Stimulated activated CD4-positive, alpha-beta T cell treated with anti-CD3 and anti-CD28 coated beads, Interleukin-4, amount 100 ng/mL, for 48 hours (primary cell): ENCODE data around the gene CRAMP1.
A peak's percentile ranks its signal among the peaks of the same experiment; 100 is the strongest.

ENCODE experiments used
- DNase-seq, 2 donors: peaks; one replicate each; pipeline ENCODE4 v3.0.0-alpha.2; 2020; ENCODE audit warnings: low read depth in 2 of 2

Gene CRAMP1

GRCh38 chr16:1655909-1656807 lies 44.0 kb downstream of the CRAMP1 start:
- DNase-seq, result no peak

DNA sequence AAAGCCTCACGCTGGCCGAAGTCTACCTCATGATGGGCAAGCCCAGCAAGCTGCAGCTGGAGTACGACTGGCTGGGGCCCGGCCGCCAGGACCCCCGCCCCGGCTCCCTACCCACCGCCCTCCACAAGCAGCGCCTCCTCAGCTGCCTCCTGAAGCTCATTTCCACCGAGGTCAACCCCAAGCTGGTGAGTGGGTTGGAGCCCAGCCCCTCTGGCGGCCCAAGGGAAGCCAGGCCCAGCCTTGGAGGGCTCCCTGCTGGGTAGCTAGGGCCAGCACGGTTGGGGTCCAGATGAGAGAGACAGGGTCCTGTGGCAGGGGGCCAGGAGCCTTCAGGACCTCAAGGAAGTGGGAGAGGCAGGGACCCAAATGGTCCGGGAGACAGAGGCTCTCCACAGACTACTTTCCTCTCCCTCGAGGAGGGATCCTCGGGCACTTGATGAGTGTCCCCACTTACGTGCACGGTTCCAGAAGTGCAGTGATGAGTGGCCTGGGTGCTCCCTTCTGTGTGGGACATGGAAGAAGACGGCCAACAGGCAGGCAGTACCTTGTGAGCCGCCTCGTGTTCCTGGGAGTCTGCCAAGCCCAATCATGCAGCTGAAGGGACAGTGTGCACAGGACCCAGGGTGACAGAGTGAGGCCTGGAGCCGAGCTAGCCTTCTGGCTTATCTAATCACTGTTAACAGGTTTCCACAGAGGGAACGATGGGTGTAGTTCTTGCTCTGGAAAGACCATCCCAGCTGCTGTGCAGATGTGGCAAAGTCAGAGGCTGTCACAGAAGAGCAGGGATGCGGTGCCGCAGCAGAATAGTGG lies 44.9 kb downstream of the CRAMP1 start:
- DNase-seq, result no peak

GRCh38 chr16:1657841-1658240 lies 45.7 kb downstream of the CRAMP1 start:
- no peak for DNase-seq

- no peak for DNase-seq
These were observed 46.9 kb downstream of the CRAMP1 start for GRCh38 chr16:1659031-1659430.

DNA sequence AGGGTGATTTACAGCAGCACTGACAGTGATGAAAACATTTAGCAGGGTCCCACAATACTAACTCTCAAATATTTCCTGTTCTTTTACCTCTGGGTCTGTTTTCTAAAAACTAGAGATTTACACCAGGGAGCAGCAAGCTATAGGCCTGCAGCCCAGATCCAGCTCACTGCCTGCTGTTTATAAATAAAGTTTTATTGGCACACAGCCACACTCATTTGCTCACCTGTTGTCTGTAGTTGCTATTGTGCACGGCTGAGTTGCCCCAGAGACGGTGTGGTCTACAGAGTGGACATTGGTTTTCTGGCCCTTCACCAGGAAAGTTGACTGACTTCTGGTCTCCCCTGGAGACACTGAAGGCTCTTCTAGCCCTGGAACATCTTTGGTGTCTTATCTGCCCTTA lies 49.7 kb downstream of the CRAMP1 start:
- DNase-seq, result no peak

GRCh38 chr16:1662543-1662942 lies 50.4 kb downstream of the CRAMP1 start:
- DNase-seq, result no peak

DNA sequence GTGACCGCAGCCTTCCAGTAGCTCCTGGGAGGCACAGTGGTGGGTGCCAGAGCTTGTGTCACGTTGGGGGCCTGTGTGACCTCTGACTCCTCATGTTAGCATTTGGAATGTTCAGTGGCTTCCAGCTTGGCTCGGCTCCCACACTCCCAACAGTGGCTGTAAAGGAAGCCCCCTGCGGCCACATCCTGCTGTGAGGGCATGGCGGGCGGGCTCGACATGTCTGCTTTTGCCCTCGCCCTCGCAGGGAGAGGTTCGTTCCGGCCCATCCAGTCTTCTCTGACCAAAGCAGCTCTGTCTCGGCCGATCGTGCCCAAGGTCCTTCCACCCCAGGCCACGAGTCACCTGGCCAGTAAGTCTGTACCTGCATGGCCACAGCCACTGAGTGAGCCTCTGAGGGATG lies 53.7 kb downstream of the CRAMP1 start:
- no peak for DNase-seq

- no peak for DNase-seq
These were observed 54.2 kb downstream of the CRAMP1 start for GRCh38 chr16:1666316-1666715.

DNA sequence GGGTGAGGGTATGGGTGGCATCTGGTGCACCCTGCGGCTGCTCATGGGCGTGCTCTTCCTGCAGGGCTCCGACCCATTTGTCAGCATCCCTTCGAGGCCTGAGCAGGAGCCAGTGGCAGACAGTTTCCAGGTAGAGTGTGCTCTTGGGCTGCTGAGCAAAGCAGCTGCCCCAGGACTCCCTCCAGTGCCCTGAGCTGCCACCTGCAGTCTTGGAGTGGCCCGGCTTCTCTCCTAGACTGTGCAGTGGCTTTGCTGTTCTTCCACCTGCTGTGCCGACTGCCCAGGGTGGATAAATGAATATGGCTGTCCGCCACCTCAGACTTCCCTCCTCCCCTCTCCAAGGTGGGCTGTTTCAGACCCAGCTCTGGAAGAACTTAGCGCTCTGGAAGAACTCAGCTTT lies 55.1 kb downstream of the CRAMP1 start:
- no peak for DNase-seq

DNA sequence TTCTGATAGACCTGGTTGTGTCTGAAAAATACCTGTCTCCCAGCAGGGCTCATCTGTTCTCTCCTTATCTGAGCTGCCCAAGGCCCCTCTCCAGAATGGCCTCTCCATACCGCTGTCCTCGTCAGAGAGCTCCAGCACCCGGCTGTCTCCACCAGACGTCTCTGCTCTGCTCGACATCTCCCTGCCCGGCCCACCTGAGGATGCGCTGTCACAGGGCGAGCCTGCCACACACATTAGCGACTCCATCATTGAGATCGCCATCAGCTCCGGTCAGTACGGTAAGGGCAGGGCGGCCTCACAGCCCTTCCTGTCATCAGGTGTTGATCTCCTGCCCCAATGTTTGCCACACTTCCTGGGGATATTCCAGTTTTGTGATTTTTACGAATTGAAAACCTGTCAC lies 55.8 kb downstream of the CRAMP1 start:
- no peak for DNase-seq

GRCh38 chr16:1668612-1669319 lies 56.6 kb downstream of the CRAMP1 start:
- no peak for DNase-seq

DNA sequence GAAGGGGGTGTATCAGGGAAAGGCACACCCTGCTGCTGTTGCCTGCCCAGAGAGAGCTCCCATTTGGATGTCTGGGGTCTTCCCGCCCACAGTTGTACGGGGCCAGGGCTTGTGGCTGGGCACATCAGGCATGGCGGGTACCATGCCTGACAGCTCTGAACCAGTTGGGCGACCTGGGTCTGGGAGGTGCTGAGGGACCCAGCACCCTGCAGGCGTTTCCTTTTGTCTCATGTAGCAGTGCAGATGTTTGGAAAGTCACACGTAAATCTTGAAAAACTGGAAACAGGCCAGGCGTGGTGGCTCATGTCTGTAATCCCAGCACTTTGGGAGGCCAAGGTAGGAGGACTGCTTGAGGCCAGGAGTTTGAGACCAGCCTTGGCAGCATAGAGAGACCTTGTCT lies 57.5 kb downstream of the CRAMP1 start:
- no peak for DNase-seq

- DNase-seq, result no peak
These were observed 58.2 kb downstream of the CRAMP1 start for GRCh38 chr16:1670371-1670770.

- no peak for DNase-seq
These were observed 58.7 kb downstream of the CRAMP1 start for GRCh38 chr16:1670866-1671265.

DNA sequence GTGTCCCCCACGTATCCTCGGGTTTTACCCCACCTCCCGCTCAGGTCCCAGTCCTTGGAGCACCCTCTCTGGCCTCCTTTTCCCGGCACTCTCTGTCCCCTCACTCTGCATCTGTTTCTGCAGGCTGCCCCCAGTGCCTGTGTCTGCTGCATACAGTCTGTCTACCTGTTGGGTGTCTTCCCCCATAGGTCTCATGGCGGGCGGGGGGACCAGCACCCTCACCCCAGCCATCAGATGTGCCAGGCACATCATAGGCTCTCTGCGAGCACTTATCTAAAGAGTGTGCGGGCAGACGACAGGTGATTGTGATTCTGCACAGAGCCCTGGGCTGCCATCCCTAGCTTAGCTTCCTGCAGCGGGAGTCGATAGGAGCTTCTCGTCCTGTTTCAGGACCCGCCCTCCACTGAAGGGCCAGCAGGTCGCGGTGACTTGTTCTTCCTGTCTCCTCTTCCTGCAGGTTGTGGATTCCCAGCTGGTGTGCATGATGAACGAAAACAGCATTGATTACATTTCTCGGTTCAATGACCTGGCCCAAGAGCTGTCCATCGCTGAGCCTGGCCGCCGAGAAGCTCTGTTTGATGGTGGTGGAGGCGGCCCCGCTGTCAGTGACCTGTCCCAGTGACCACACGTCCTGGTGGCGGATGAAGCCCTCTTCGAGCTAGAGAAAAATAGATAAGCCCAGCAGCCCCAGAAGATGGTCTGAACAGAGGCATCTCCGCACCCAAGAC lies 61.4 kb downstream of the CRAMP1 start:
- no peak for DNase-seq

DNA sequence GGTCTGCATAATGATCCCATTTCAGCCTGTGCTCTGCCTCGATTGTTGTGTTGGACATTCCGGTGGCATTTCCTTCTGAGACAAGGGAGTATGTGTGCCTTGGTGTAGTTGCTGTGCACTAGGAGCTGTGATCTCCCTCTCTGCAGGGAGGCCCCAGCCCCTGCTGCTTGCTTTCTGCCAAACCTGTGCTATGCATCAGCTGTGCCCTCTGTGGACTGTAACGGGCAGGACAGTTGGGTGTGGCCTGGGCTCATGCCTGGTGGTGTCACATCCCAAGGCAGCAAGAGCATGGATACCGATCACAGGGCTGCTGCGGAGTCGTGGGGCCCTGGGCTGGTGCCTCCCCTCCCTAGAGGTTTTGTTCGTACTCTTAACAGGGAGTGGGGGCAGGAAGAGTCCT lies 62.1 kb downstream of the CRAMP1 start:
- DNase-seq, result no peak

DNA sequence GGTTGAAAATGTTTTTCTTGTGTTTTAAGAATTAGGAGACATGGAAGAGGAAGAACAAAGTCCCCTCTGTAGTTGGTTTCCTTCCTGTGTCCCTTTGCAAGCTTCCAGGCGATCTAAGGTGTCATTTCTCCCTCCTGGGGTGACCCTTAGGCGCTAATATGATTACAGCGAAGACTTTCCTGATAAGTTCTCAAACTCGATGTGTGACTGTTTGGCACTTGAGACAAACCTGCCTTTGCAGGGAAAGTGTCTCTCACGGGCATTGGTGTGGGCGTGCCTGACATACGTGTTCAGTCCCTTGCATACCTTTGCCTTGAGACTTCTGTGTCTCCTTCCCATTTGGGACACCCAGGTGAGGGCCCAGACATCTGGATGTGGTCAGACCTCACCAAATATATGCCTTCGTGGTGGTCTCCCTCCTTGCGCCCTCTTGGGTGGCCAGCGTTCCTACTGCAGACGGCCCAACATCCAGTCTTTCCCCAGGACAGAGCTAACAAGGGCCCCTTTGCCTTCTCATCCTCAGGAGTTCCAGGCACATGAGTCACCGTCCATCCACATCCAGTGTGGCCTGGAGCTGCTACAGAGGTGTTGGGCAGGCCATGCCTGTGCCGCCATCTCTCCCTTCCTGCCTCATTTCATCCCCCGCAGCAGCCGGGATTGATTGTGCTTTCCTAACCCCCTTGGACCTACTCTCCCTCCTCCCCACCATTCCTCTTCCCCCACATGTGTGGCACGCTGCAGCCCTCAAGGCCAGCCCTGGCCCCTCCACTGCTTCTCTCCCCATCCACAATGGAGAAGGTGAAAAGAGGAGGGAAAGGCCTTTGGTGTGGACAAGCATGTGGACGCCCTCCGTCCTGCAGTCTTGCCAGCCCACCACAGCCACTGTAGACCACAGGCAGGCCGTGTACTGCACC lies 62.8 kb downstream of the CRAMP1 start:
- no peak for DNase-seq

DNA sequence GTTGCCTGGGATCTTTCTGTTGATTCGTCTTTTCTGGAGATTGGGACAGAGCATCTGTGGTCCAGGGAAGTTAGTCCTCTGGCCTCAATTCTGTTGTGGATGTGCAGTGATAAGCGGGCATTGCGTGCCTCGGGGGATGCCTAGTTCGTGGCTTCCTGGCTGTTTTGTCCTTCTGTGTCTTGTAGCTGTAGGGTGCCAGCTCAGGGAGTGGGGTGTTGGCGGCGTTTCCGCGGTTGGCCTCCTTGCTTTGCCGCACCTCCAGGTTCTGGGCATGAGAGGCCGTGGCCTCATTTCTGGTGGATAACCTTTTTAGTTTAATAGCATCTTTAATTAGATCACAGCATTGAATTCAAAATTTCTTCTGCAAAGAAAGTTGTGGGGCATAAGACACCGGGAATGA lies 64.5 kb downstream of the CRAMP1 start:
- DNase-seq, result no peak

DNA sequence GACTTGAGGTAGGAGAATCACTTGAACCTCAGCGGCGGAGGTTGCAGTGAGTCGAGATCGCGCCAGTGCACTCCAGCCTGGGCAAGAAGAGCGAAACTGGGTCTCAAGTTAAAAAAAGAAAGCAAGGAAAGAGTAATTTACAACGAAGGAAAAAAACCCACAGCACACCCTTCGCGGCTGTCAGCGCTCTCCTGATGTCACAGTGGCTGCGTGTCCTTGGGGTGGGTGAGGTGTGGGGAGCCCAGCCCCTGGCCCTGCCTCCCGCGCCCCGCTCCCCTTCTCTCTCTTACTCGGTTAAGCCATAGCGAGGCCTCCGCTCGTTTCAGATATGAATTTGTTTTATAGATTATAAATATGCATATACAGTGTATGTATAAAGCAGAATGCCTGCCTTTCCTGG lies 65.2 kb downstream of the CRAMP1 start:
- DNase-seq, result no peak

GRCh38 chr16:1677942-1678499 lies 65.9 kb downstream of the CRAMP1 start, which contains the start of gene JPT2:
Gene JPT2, plus strand, starts transcription at chr16:1678279. Its CDS starts 34 bp downstream, at chr16:1678313.
- DNase-seq, result peak; percentile 94 to 97
